ENCODE measurements around the gene ABTB1.

ABTB1 gene

GRCh38 chr3:127665586-127665985, 7.2 kb upstream of the ABTB1 start:
- H3K36me3 ChIP-seq (ENCODE audit: insufficient read depth, low read length): peaks cover 51% of the 10 kb centered on the region
- no peak overlapping the region for H3K4me3 ChIP-seq
- H3K27ac ChIP-seq: no peak overlapping the region
- no peak for TF ChIP-seq POLR2AphosphoS5 (IDR thresholded peaks at IDR 0.05; ENCODE audit: borderline replicate concordance, low read depth, low read length)
- TF ChIP-seq EZH2 (IDR thresholded peaks at IDR 0.05): no peak
- TF ChIP-seq FOXP2 (optimal IDR thresholded peaks at IDR 0.05; ENCODE audit: control extremely low read depth, extremely low read length, insufficient read depth): no peak
- DNase-seq (ENCODE audit: low read depth, low spot score): no peak
- no peak overlapping the region for H3K9ac ChIP-seq (ENCODE audit: insufficient read length)
- H3K9me3 ChIP-seq (ENCODE audit: low read depth, low read length): no peaks in the 10 kb centered on the region

- H3K27ac ChIP-seq: no peak overlapping the region
- no peak for TF ChIP-seq EZH2 (IDR thresholded peaks at IDR 0.05)
- no peak for TF ChIP-seq POLR2AphosphoS5 (IDR thresholded peaks at IDR 0.05; ENCODE audit: borderline replicate concordance, low read depth, low read length)
- no peak for TF ChIP-seq FOXP2 (optimal IDR thresholded peaks at IDR 0.05; ENCODE audit: control extremely low read depth, extremely low read length, insufficient read depth)
- H3K4me3 ChIP-seq: no peak overlapping the region
- H3K36me3 ChIP-seq (ENCODE audit: insufficient read depth, low read length): peaks cover 43% of the 10 kb centered on the region
- no peaks in the 10 kb centered on the region for H3K9me3 ChIP-seq (ENCODE audit: low read depth, low read length)
- no peak for DNase-seq (ENCODE audit: low read depth, low spot score)
- no peak overlapping the region for H3K9ac ChIP-seq (ENCODE audit: insufficient read length)
Observed at GRCh38 chr3:127666676-127667075, 6.1 kb upstream of the ABTB1 start.

- DNase-seq (ENCODE audit: low read depth, low spot score): no peak
- Histone ChIP-seq H3K9me3 (ENCODE audit: low read depth, low read length) (no peaks in the 10 kb centered on the region), H3K9ac (ENCODE audit: insufficient read length) (no peak overlapping the region)
Observed at GRCh38 chr3:127667119-127667681, 5.6 kb upstream of the ABTB1 start.

DNA sequence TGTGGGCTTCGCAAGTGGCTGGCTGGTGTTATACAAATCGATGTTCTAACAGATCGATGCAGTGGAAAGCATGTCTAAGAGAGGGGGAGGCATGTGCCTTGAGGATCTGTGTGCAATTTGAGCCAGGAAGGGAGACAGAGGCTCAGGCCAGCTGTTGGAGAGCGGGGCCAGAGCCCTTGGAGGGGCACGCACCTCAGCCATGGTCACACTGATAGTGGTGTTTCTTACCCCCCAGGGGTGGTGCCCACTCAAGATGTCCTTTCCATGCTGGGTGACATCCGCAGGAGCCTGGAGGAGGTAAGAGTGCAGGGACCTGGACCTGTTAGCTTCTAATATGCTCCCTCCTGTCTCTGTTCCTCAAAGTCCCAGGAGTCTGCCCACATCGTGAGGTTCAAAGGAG, 3.8 kb upstream of the ABTB1 start:
- TF ChIP-seq FOXP2 (optimal IDR thresholded peaks at IDR 0.05; ENCODE audit: control extremely low read depth, extremely low read length, insufficient read depth): no peak
- no peak for TF ChIP-seq EZH2 (IDR thresholded peaks at IDR 0.05)
- no peak for TF ChIP-seq POLR2AphosphoS5 (IDR thresholded peaks at IDR 0.05; ENCODE audit: borderline replicate concordance, low read depth, low read length)
- Histone ChIP-seq H3K9ac (ENCODE audit: insufficient read length) (no peak overlapping the region), H3K9me3 (ENCODE audit: low read depth, low read length) (no peaks in the 10 kb centered on the region), H3K4me3 (no peak overlapping the region), H3K27ac (no peak overlapping the region), H3K36me3 (ENCODE audit: insufficient read depth, low read length) (peaks cover 30% of the 10 kb centered on the region)
- no peak for DNase-seq (ENCODE audit: low read depth, low spot score)

More at GRCh38 chr3:127667119-127667681, 5.6 kb upstream of the ABTB1 start:
- no peak for TF ChIP-seq EZH2 (IDR thresholded peaks at IDR 0.05)
- TF ChIP-seq POLR2AphosphoS5 (IDR thresholded peaks at IDR 0.05; ENCODE audit: borderline replicate concordance, low read depth, low read length): no peak
- TF ChIP-seq FOXP2 (optimal IDR thresholded peaks at IDR 0.05; ENCODE audit: control extremely low read depth, extremely low read length, insufficient read depth): no peak
- H3K27ac ChIP-seq: no peak overlapping the region
- no peak overlapping the region for H3K4me3 ChIP-seq
- peaks cover 39% of the 10 kb centered on the region for H3K36me3 ChIP-seq (ENCODE audit: insufficient read depth, low read length)

DNA sequence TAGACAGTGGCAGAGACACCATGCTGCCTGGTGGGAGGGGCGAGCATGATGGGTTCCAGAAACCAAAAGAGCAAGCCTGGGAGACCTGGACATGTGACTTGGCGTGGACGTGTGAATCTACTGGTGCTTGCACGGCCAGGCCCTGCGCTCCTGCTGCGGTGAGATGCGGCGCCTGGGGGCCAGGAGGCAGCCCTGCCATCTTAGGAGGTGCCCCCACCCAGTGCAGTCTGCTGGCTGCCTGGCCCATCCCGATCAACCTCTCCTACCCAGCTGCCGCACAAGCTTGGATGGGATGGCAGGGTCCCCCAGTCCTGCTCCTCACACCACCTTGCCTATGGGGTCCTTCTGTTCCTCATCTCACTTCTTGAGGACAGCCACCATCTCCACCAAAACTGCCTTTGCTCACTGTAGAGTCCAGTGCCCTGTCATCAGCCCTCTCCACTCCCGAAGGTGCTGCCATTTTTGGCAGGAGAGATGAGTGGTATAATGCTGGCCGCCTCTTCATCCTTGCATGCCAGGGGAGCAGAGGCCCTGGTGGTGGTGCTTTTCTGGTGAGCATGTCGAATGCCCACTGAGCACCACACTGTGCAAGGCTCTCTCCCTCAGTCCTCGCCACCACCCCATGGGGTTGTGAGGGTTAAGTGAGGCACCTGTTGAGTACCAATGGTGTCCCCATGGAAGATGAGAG, 3.1 kb upstream of the ABTB1 start:
- TF ChIP-seq FOXP2 (optimal IDR thresholded peaks at IDR 0.05; ENCODE audit: control extremely low read depth, extremely low read length, insufficient read depth): no peak
- no peak for TF ChIP-seq EZH2 (IDR thresholded peaks at IDR 0.05)
- H3K9me3 ChIP-seq (ENCODE audit: low read depth, low read length): no peaks in the 10 kb centered on the region
- H3K27ac ChIP-seq: no peak overlapping the region
- DNase-seq (ENCODE audit: low read depth, low spot score): no peak
- H3K4me3 ChIP-seq: no peak overlapping the region
- H3K9ac ChIP-seq (ENCODE audit: insufficient read length): no peak overlapping the region
- H3K36me3 ChIP-seq (ENCODE audit: insufficient read depth, low read length): peaks cover 22% of the 10 kb centered on the region

DNA sequence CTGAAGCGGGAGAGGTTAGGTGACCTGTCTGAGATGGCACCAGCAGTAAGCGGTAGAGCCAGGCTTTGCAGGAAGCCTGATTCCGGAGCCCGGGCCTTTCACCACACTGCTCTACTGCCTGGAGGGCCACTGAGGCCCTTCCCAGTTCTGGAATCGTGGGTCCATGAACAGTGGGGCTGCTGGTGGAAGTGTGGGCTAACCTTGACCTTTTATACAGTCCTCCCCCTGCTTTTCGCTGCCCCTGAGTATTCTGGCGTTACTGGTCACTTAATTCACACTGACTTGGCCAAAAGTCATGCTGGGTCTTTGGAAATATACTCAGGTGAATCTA, 2.6 kb upstream of the ABTB1 start:
- Histone ChIP-seq H3K36me3 (ENCODE audit: insufficient read depth, low read length) (peaks cover 17% of the 10 kb centered on the region), H3K9me3 (ENCODE audit: low read depth, low read length) (no peaks in the 10 kb centered on the region), H3K27ac (no peak overlapping the region), H3K4me3 (no peak overlapping the region), H3K9ac (ENCODE audit: insufficient read length) (no peak overlapping the region)
- no peak for TF ChIP-seq FOXP2 (optimal IDR thresholded peaks at IDR 0.05; ENCODE audit: control extremely low read depth, extremely low read length, insufficient read depth)
- no peak for TF ChIP-seq EZH2 (IDR thresholded peaks at IDR 0.05)
- no peak for TF ChIP-seq POLR2AphosphoS5 (IDR thresholded peaks at IDR 0.05; ENCODE audit: borderline replicate concordance, low read depth, low read length)
- DNase-seq (ENCODE audit: low read depth, low spot score): no peak

DNA sequence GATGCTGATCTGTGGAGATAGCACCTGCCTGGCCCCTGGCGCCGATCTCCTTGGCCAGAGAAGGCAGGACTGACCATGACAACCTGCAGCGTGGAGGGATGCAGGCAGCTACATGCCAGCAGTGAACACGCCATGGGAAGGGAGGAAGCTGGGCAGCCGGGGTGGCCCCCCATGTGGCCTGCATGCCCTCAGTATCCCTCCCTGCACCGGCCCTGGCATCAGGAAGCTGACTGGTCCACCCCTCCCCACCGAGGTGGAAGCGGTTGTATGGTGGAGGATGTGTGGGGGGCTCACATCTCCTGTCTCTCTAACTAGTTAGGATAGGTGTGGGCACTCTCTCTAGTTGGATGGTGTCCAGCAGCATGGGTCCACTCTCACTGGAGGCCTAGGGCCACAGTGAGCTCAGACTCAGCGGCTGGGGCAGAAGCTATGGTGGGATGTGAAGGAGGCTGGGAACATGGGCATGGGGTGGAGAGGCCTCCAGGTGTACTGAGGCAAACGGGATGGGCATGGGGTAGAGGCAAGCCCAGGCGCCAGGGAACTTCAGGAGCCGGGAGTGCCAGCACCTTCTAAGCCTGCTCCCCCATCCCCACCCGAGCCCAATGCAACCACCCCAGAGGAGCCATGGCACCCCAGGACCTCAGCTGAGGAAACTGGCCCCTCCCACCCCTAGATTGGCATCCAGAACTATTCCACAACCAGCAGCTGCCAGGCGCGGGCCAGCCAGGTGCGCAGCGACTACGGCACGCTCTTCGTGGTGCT, 1.8 kb upstream of the ABTB1 start:
- no peak overlapping the region for H3K4me3 ChIP-seq
- no peak for DNase-seq (ENCODE audit: low read depth, low spot score)
- TF ChIP-seq EZH2 (IDR thresholded peaks at IDR 0.05) (no peak), POLR2AphosphoS5 (IDR thresholded peaks at IDR 0.05; ENCODE audit: borderline replicate concordance, low read depth, low read length) (peak; percentile 22; the same call in 1 of the 2 replicates), FOXP2 (optimal IDR thresholded peaks at IDR 0.05; ENCODE audit: control extremely low read depth, extremely low read length, insufficient read depth) (no peak)
- H3K9me3 ChIP-seq (ENCODE audit: low read depth, low read length): no peaks in the 10 kb centered on the region
- peaks cover 9% of the 10 kb centered on the region for H3K36me3 ChIP-seq (ENCODE audit: insufficient read depth, low read length)
- no peak overlapping the region for H3K27ac ChIP-seq
- no peak overlapping the region for H3K9ac ChIP-seq (ENCODE audit: insufficient read length)

Data from SK-N-MC (cell line).